GM19238 (cell line): ENCODE measurements around the gene HOXA11.

Experiments
- DNase-seq: peaks from one replicate; pipeline ENCODE4 v3.0.0; 2011; ENCODE audit warnings: low spot score; ENCODE audit not compliant: insufficient read length

HOXA11 gene

DNA sequence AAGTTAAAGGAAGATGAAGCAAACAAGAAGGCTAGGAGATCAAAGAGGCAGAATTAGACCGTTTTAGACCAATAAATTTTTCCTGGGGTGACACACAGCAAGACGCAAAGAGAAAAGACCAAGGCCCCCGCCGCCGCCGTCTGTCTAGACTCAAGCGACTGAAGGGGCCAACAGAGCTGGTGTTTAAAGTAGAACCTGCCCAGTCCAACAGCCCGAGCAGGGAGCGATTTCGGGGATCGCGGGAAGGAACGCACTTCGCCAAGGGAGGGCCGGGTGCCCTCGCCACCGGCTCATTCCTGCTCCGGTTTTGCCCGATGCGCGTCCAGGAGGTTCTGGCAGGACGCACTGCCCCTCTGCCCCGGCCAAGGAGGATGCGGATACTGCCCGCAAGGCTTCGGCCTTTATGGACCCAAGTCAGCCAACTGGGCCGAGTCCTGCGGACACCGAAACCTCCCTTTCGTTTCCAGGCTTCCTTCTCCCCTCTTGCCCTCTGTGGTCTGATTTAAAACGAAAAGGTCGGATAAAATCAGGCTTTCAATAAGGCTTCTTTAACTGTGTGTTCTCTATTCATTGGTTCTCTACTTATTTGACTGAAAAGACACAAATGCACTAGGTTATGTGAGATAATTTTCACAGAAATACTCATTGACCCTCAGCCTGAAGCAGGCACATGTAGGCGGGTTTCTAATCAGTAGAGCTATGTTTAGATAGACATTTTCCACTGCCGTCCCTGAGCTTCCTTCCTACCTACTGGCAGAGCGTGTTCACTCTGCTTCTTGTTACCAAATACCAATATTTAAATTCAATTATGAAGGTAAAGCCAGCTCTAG lies 26.4 kb downstream of the HOXA11 start:
- no peak for DNase-seq

GRCh38 chr7:27157702-27158431 lies 27.2 kb downstream of the HOXA11 start:
- DNase-seq, result no peak

GRCh38 chr7:27156916-27157701 lies 27.9 kb downstream of the HOXA11 start:
- DNase-seq, result no peak

DNA sequence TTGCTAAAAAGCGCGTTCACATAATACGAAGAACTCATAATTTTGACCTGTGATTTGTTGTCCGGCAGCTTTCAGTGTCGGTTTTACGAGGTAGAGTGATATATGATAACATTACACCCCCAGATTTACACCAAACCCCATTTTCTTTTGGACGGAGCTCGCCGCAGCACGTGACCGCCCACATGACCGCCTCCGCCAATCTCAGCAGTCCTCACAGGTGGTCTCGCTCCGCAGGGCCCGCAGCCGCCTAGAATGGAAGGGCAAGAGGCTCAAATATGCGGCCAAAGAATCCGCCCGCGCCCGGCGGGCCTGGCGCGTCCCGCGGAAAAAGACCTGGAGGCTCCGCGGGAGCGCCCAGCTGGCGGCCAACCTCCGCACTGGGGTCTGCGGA lies 28.5 kb downstream of the HOXA11 start, which contains the start of gene HOXA7:
Gene HOXA7 (minus strand): TSS at position 168 of the 391 bp plus-strand sequence. CDS start 130 bp downstream, at position 38.
- DNase-seq, result no peak

DNA sequence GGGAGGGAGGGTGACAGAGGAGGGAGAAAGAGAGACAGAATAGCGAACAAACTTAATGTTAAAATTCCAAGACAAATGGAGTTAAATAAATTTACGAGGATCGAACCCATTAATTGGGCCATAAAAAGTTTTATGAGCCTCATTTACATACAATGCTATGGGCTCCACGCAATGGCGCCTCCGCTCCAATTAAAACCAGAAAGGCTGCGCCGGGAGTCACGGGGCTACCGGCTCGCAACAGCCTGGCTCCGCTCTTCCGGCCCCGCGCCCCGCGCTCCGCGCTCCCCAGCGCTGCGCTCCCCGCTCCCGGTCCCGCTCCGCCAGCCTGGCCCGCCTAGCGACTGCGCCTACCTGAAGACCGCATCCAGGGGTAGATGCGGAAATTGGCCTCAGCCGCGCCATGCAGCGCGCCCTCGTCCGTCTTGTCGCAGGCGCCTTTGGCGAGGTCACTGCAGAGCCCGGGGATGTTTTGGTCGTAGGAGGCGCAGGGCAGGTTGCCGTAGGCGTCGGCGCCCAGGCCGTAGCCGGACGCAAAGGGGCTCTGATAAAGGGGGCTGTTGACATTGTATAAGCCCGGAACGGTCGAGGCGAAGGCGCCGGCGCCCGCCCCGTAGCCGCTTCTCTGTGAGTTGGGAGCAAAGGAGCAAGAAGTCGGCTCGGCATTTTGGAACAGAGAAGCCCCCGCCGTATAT lies 29.1 kb downstream of the HOXA11 start:
- no peak for DNase-seq

DNA sequence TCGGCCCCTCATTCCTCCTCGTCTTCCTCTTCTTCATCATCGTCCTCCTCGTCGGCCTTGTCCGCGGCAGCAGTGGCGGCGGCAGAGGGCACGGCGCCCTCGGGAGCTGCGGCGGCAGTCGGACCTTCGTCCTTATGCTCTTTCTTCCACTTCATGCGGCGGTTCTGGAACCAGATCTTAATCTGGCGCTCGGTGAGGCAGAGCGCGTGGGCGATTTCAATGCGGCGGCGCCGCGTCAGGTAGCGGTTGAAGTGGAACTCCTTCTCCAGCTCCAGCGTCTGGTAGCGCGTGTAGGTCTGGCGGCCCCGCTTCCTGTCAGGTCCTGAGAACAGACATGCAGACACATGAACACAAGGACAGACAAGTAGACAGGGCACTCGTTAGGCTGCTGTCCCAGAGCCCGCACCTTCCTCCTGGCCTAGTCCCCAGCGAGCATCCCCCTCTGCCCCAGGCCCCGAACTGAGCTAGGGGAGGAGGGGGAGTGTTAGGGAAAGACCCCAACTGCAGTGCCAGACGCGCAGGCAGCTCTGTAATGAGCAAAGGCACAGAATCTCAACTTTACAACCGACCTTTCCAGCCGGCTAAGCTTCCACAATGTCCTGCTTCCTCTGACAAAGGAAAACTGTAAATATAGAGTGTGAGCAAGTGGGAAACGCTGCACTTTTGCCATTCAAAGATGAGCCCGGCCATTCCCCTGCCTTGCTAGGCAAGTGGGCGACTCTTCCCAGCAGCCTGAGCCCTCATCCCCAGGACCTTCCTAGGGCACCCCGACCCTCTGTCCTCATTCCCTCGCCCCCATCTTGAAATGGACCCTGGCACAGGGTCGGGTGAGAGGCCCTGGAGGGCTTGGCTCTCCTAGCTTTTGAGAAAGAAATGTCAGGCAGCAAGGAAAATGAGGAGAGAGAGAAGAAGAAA lies 29.9 kb downstream of the HOXA11 start:
- no peak for DNase-seq

GRCh38 chr7:27154369-27154768 lies 30.7 kb downstream of the HOXA11 start:
- DNase-seq, result no peak

GRCh38 chr7:27153526-27153925 lies 31.5 kb downstream of the HOXA11 start:
- DNase-seq, result no peak

DNA sequence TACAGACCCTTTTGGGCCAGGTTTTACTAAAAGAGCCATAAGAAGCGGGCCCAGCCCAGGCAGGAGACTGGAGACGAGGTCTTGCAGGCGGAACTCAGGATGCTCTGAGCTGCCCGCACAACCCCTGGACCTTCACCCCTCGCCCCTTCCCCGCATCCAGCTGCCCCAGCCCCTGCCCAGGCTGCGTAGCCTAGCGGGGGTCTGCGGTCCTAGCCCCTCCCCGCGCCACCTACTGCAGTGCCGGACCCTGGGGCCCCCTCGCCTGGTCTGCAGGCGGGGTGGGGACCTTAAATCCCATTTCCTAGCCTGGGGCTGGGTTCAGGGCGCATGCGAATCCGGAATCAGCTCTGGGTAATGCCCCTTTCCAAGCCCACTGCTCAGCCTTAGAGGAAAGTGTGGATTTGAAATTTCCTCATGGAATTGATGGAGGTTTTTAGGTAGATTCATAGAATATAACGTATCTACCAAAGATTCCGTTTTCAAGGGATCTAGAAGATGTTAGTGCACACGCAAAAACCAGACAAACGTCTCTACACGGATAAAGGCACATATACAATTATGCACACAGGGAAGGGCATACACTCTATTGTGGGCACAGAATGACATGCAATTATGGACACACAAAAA lies 32.1 kb downstream of the HOXA11 start:
- DNase-seq, result no peak

DNA sequence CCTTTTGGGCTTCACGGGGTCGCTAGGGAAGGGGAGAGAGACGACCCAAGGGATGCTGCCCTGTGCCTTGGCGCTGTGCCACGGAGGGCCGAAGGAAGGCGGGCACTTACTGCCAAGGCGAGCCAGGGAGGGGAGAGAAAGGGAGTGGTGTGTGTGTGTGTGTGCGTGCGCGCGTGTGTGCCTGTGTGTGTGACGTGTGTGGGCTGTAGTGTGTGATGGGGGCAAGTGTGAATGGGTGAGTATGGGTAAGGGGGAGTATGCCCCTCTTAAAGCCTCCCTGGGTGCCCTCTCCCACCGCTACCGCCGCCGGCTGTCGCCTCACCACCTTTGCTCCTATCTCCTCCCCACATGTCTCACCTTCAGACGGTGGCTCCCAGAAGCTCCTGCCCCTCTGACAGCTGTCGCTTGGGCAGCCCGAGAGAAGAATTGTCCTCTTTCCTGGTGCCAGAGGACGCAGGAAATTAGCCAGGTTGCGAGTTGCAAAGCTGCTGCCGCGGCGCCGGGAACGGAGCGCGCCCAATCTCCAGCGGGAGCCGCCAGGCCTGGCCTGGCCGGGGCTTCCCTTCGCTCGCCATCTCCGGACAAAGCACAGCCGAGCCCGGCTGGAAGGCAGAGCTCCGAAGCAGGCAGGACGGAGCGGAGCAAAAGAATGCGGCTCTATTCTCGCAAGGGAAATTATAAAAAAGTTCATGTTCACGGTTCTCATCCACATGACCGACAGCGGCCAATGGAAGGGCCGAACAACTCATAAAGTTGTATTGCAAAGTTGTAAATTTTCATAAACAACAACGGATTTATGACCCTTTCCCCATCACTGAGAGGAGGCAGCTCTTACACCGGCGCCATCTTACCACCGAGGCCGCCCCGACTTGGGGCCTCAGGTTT lies 32.9 kb downstream of the HOXA11 start, which contains the start of gene HOXA3:
Gene HOXA3 (minus strand): TSS at position 653 of the 885 bp plus-strand sequence. CDS start 41,943 bp downstream, outside the sequence.
- DNase-seq, result no peak

GRCh38 chr7:27151341-27151930 lies 33.6 kb downstream of the HOXA11 start:
- DNase-seq, result no peak

DNA sequence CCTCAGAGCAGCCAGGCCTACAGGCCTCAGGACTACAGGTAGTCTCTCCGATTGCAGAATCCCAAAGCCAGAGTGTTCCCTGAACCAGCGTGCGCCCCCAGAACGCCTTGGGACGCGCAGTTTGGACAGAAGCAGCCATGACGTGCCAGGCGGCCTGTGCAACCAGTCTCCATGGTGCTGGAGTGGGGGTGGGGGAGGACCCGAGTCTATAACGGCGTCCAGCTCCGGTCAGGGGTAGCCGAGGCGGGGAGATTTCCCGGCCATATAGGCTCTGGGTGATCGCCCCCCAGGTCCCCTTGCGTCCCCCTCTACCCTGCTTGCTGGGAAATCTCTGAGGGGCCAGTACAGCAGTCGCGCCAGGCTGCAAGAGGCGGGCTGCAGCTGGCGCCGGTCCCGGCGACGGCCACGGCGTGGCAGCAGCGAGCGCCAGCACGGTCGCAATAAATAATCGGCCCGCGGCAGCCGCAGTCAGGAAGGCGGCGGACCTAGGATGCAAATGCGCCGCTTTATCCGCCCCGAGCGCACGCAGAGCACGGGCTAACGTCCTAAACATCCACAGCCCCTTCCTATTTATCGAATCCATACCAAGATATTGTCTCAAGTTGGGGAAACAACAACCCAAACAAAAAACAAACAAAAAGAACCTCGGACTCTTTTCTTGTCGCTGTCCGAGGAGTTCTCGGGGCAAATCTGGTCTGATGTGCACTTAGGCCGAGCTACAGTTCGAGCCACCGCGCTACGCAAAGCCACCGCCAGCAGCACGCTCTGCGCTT lies 34.3 kb downstream of the HOXA11 start:
- DNase-seq, result peak; percentile 84

- no peak for DNase-seq
Observed at GRCh38 chr7:27149842-27150567, 35.0 kb downstream of the HOXA11 start.

DNA sequence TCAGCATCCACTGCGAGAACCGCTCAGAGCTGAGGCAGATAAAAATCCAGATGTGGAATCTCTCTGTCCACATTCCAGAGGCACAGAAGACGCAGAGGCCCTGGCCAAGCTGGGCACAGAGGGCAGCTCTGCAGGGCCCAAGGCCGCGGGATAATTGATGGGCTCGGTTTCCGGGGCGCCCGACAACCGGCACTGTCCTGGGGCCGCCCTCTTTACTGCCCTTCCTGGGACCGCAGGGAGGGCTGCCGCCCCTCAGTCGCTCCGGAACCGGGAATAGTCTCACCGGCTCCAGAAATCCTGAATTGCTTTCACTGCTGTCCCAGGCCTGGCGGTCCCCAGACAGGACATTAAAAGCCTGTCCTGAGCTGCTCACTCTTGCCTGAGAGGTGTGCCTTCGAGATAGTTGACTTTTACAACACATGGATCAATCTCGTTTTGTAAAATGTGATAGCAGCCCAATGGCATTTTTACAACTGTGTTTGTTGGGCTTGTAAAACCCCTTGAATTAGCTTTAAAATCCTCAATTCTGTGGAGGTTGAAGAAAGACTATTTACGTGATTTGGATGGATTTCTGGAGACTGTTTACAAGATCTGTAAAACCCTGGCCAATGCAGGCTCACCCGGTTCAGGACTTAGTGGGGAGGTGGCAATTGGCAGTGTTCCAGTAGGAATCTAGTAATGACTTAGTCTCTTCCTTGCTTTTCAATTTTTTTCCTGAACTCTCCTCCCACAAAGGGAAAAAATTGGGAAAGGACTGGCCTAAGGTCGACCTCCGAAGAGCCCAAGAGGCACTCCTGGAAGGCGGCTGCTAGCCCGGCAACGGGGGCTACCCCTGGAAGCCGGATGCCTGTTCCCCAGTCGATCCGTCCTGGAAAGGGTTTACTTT lies 36.0 kb downstream of the HOXA11 start:
- no peak for DNase-seq

DNA sequence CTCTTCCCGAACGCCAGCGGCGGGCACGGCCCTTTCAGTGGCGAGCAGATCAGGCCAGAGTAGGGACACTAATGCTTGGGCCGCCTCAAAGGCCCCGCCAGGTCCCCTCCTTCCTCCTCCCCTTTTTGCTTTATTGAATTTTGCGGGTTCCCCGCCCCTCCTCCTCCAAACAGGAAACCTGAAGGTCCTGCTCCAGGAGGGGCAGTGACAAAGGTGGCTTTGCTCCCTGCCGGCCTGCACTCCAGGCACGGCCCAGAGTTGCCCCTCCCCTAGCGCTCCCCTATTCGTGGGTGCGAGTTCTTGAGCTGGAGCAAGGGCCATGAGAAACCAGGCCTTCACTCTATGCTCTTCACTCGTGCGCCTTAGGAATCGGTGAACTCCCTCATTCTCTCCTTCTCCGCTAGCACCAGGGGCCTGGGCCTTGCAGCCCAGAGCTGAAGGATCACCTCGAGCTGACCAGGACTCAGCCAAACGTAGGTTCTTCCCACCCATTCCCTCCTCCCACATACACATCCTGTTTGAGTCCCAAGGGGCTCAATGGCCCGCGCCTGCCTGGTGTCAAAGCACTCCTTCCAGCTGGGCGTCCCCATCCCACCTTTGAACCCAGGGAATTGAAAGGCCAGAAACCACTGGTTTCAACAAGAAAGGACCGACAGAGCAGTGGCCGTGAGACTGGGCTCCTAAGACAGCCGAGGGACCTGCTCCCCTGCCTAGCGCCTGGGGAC lies 36.8 kb downstream of the HOXA11 start:
- no peak for DNase-seq
